WTC11 (cell line): ENCODE data around the gene C16orf54. TPM values are rescaled to one million over a fixed set of nuclear protein-coding genes. Genes with fewer than 3 reads are reported as not detected.

ENCODE experiments used
- ATAC-seq: fragments of 200-7000 bp; cut with Tn5 transposase; 2 replicates; pipeline ENCODE4 v1.10.0; 2021; ENCODE audit warnings: mild to moderate bottlenecking, moderate library complexity
- CTCF ChIA-PET: fragments of 300-600 bp; sonication (Branson Sonifier 250); formaldehyde crosslinking; loops from one replicate; lab custom pipeline; 2021; ENCODE audit warnings: antibody characterized with exemption; lab: Charles Lee
- POLR2A ChIA-PET: fragments of 350-600 bp; sonication (Branson Sonifier 250); formaldehyde crosslinking; loops from one replicate; lab custom pipeline; 2021; ENCODE audit warnings: antibody characterized with exemption; lab: Charles Lee
- DNase-seq: peaks from one replicate; pipeline ENCODE4 v3.0.0; 2021; ENCODE audit warnings: low spot score
- H3K27ac Mint-ChIP-seq: 2 replicates; pipeline ENCODE4 v1.8.0; 2021; ENCODE audit warnings: mixed read lengths
- H3K27me3 Mint-ChIP-seq: 2 replicates; pipeline ENCODE4 v1.8.0; 2021; ENCODE audit warnings: low read depth, mild to moderate bottlenecking, moderate library complexity, mixed read lengths
- H3K36me3 Mint-ChIP-seq: 2 replicates; pipeline ENCODE4 v1.8.0; 2021; ENCODE audit warnings: mixed read lengths
- H3K4me1 Mint-ChIP-seq: 2 replicates; pipeline ENCODE4 v1.8.0; 2022; ENCODE audit warnings: mixed read lengths
- H3K4me3 Mint-ChIP-seq: 2 replicates; pipeline ENCODE4 v1.8.0; 2021; ENCODE audit warnings: mild to moderate bottlenecking, moderate library complexity, mixed read lengths
- H3K9me3 Mint-ChIP-seq: 2 replicates; pipeline ENCODE4 v1.8.0; 2021; ENCODE audit warnings: mixed read lengths
- CBFB ChIP-seq: sonication (generic); formaldehyde crosslinking; IDR thresholded peaks from 2 replicates; pipeline ENCODE4 v1.8.1; 2022; ENCODE audit warnings: mild to moderate bottlenecking, low read depth, missing genetic modification reagents
- GABPB1 ChIP-seq: sonication (generic); formaldehyde crosslinking; IDR thresholded peaks from 2 replicates; pipeline ENCODE4 v1.8.1; 2023; ENCODE audit warnings: mild to moderate bottlenecking, missing genetic modification reagents
- GRHL2 ChIP-seq: fragments of 250-450 bp; sonication (Bioruptor Pico); IDR thresholded peaks from 2 replicates; pipeline ENCODE4 v1.8.0; 2022; ENCODE audit warnings: mild to moderate bottlenecking, moderate library complexity; ENCODE audit not compliant: insufficient replicate concordance, severe bottlenecking
- MXD4 ChIP-seq: fragments of 250-450 bp; sonication (Bioruptor Pico); IDR thresholded peaks from 2 replicates; pipeline ENCODE4 v1.8.0; 2021; ENCODE audit warnings: mild to moderate bottlenecking, moderate library complexity, borderline replicate concordance
- MYBL2 ChIP-seq: sonication (generic); formaldehyde crosslinking; IDR thresholded peaks from 2 replicates; pipeline ENCODE4 v1.8.1; 2023; ENCODE audit warnings: mild to moderate bottlenecking, moderate library complexity, missing genetic modification reagents
- NFATC4 ChIP-seq: fragments of 250-450 bp; sonication (Bioruptor Pico); IDR thresholded peaks from 2 replicates; pipeline ENCODE4 v1.9.0; 2021; ENCODE audit warnings: mild to moderate bottlenecking
- PRRX2 ChIP-seq: fragments of 250-450 bp; sonication (Bioruptor Pico); IDR thresholded peaks from 2 replicates; pipeline ENCODE4 v1.8.0; 2021; ENCODE audit warnings: mild to moderate bottlenecking
- SP1 ChIP-seq: sonication (generic); formaldehyde crosslinking; conservative IDR thresholded peaks from 2 replicates; pipeline ENCODE4 v1.8.1; 2022; ENCODE audit warnings: missing genetic modification reagents
- ZNF232 ChIP-seq: sonication (generic); formaldehyde crosslinking; IDR thresholded peaks from 2 replicates; pipeline ENCODE4 v1.8.0; 2022; ENCODE audit warnings: mild to moderate bottlenecking, missing genetic modification reagents
- ZNF317 ChIP-seq: sonication (generic); formaldehyde crosslinking; IDR thresholded peaks from 2 replicates; pipeline ENCODE4 v1.8.1; 2023; ENCODE audit warnings: low read depth, mild to moderate bottlenecking, moderate library complexity, missing genetic modification reagents, borderline replicate concordance
- ZNF416 ChIP-seq: fragments of 250-450 bp; sonication (Bioruptor Pico); IDR thresholded peaks from 2 replicates; pipeline ENCODE4 v1.9.0; 2021; ENCODE audit warnings: mild to moderate bottlenecking, inconsistent platforms
- ZNF423 ChIP-seq: fragments of 250-450 bp; sonication (Bioruptor Pico); IDR thresholded peaks from 2 replicates; pipeline ENCODE4 v2.1.2; 2022; ENCODE audit warnings: mild to moderate bottlenecking, moderate library complexity
- ZNF671 ChIP-seq: fragments of 250-450 bp; sonication (Bioruptor Pico); IDR thresholded peaks from 2 replicates; pipeline ENCODE4 v1.8.0; 2021; ENCODE audit warnings: mild to moderate bottlenecking
- total RNA-seq: library from RNA; stranded (reverse); gene quantifications from 3 replicates; pipeline ENCODE4 v1.2.3, GENCODE V29; 2021
- TF ChIP-seq, protein P1 (sequence below): fragments of 250-450 bp; sonication (Bioruptor Pico); IDR thresholded peaks from 2 replicates; pipeline ENCODE4 v1.9.0; 2021; ENCODE audit warnings: mild to moderate bottlenecking, borderline replicate concordance
- TF ChIP-seq, protein P2 (sequence below): fragments of 250-450 bp; sonication (Bioruptor Pico); IDR thresholded peaks from 2 replicates; pipeline ENCODE4 v2.1.2; 2022; ENCODE audit warnings: mild to moderate bottlenecking, moderate library complexity
- TF ChIP-seq, protein P3 (sequence below): sonication (generic); formaldehyde crosslinking; IDR thresholded peaks from 2 replicates; pipeline ENCODE4 v1.8.1; 2023; ENCODE audit warnings: mild to moderate bottlenecking, missing genetic modification reagents, moderate library complexity
- TF ChIP-seq, protein P4 (sequence below): sonication (generic); formaldehyde crosslinking; IDR thresholded peaks from 2 replicates; pipeline ENCODE4 v1.8.1; 2023; ENCODE audit warnings: mild to moderate bottlenecking, moderate library complexity, missing genetic modification reagents
- TF ChIP-seq, protein P5 (sequence below): fragments of 250-450 bp; sonication (Bioruptor Pico); IDR thresholded peaks from 2 replicates; pipeline ENCODE4 v1.9.0; 2021; ENCODE audit warnings: moderate library complexity, mild to moderate bottlenecking, inconsistent platforms, borderline replicate concordance
- TF ChIP-seq, protein P6 (sequence below): sonication (generic); formaldehyde crosslinking; IDR thresholded peaks from 2 replicates; pipeline ENCODE4 v1.8.1; 2023; ENCODE audit warnings: mild to moderate bottlenecking, missing genetic modification reagents
- TF ChIP-seq, protein P7 (sequence below): sonication (generic); formaldehyde crosslinking; IDR thresholded peaks from 2 replicates; pipeline ENCODE4 v1.8.0; 2023; ENCODE audit warnings: missing genetic modification reagents
- TF ChIP-seq, protein P8 (sequence below): sonication (generic); formaldehyde crosslinking; IDR thresholded peaks from 2 replicates; pipeline ENCODE4 v1.8.1; 2023; ENCODE audit warnings: mild to moderate bottlenecking, missing genetic modification reagents

C16orf54 gene
- total RNA-seq, 1 experiment from 2014 or later, result 0.09 TPM

DNA sequence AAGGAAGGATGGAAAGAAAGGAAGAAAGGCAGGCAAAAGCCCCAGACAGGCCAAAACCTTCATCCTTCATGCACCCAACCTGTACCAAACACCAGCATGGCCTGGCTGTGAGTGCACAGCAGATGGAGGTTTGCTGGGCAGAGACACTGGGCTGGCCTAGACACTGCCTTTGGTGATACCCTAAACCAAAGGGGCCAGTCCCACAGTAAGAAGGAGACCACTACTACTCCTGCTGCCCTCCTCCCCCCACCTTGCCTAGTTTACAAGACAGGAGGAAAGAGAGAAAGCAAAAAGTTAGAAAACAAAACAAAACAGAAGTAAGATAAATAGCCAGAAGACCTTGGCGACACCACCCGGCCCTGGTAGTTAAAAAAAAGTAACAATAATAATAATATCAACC lies 47.7 kb downstream of the C16orf54 start (continued):
- TF ChIP-seq, protein P1, sequence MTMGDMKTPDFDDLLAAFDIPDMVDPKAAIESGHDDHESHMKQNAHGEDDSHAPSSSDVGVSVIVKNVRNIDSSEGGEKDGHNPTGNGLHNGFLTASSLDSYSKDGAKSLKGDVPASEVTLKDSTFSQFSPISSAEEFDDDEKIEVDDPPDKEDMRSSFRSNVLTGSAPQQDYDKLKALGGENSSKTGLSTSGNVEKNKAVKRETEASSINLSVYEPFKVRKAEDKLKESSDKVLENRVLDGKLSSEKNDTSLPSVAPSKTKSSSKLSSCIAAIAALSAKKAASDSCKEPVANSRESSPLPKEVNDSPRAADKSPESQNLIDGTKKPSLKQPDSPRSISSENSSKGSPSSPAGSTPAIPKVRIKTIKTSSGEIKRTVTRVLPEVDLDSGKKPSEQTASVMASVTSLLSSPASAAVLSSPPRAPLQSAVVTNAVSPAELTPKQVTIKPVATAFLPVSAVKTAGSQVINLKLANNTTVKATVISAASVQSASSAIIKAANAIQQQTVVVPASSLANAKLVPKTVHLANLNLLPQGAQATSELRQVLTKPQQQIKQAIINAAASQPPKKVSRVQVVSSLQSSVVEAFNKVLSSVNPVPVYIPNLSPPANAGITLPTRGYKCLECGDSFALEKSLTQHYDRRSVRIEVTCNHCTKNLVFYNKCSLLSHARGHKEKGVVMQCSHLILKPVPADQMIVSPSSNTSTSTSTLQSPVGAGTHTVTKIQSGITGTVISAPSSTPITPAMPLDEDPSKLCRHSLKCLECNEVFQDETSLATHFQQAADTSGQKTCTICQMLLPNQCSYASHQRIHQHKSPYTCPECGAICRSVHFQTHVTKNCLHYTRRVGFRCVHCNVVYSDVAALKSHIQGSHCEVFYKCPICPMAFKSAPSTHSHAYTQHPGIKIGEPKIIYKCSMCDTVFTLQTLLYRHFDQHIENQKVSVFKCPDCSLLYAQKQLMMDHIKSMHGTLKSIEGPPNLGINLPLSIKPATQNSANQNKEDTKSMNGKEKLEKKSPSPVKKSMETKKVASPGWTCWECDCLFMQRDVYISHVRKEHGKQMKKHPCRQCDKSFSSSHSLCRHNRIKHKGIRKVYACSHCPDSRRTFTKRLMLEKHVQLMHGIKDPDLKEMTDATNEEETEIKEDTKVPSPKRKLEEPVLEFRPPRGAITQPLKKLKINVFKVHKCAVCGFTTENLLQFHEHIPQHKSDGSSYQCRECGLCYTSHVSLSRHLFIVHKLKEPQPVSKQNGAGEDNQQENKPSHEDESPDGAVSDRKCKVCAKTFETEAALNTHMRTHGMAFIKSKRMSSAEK (CRISPR knock-in tag), result no peak
- TF ChIP-seq CBFB (CRISPR knock-in tag), result no peak
- TF ChIP-seq ZNF423 (CRISPR knock-in tag), result no peak
- TF ChIP-seq, protein P2, sequence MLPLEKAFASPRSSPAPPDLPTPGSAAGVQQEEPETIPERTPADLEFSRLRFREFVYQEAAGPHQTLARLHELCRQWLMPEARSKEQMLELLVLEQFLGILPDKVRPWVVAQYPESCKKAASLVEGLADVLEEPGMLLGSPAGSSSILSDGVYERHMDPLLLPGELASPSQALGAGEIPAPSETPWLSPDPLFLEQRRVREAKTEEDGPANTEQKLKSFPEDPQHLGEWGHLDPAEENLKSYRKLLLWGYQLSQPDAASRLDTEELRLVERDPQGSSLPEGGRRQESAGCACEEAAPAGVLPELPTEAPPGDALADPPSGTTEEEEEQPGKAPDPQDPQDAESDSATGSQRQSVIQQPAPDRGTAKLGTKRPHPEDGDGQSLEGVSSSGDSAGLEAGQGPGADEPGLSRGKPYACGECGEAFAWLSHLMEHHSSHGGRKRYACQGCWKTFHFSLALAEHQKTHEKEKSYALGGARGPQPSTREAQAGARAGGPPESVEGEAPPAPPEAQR (CRISPR knock-in tag), result no peak
- no peak for TF ChIP-seq MYBL2 (CRISPR knock-in tag)
- TF ChIP-seq ZNF416 (CRISPR knock-in tag), result no peak
- no peak for TF ChIP-seq ZNF232 (CRISPR knock-in tag)

DNA sequence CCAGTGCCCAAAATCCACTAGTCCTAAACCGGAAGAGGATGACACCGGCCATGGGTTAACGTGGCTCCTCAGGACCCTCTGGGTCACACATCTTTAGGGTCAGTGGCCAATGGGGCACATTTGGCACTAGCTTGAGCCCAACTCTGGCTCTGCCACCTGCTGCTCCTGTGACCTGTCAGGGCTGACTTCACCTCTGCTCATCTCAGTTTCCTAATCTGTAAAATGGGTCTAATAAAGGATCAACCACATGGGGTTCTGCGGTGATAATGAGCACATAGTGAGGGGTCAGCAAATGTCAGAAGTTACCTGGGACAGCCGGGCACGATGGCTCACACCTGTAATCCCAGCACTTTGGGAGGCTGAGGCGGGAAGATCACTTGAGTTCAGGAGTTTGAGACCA lies 48.4 kb downstream of the C16orf54 start:
- POLR2A ChIA-PET, result no interaction called here
- TF ChIP-seq, protein P3, sequence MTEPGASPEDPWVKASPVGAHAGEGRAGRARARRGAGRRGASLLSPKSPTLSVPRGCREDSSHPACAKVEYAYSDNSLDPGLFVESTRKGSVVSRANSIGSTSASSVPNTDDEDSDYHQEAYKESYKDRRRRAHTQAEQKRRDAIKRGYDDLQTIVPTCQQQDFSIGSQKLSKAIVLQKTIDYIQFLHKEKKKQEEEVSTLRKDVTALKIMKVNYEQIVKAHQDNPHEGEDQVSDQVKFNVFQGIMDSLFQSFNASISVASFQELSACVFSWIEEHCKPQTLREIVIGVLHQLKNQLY (CRISPR knock-in tag), result no peak
- peaks cover 12% of the 10 kb centered on the region for H3K9me3 Mint-ChIP-seq
- H3K4me3 Mint-ChIP-seq, result no peak overlapping the region
- no peak for DNase-seq
- H3K36me3 Mint-ChIP-seq, result peaks cover 30% of the 10 kb centered on the region
- H3K4me1 Mint-ChIP-seq, result peaks cover 32% of the 10 kb centered on the region
- no peak for ATAC-seq
- CTCF ChIA-PET, result interaction anchor here (1.5 to 5.3 kb wide), 2 partner anchors 8 to 358 kb away, joined by 3 to 73 read pairs; no protein-coding TSS in a partner anchor
- H3K27me3 Mint-ChIP-seq, result no peaks in the 10 kb centered on the region
- no peak overlapping the region for H3K27ac Mint-ChIP-seq

DNA sequence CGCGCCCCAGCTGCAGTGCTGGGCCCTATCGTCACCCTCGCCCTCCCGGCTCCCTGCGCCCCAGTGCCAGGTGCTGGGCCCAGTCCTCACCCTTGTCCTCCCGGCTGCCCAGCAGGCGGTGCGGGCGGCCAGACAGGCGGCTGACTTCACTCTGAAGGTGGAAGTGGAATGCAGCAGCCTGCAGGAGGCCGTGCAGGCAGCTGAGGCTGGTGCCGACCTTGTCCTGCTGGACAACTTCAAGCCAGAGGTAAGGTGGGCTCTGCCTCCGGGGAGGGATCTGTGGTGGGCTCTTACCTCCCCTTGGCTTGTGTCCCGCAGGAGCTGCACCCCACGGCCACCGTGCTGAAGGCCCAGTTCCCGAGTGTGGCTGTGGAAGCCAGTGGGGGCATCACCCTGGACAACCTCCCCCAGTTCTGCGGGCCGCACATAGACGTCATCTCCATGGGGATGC lies 48.9 kb downstream of the C16orf54 start:
- Mint-ChIP-seq H3K36me3 (peaks cover 30% of the 10 kb centered on the region), H3K9me3 (peaks cover 12% of the 10 kb centered on the region), H3K4me3 (no peak overlapping the region), H3K4me1 (peaks cover 27% of the 10 kb centered on the region), H3K27ac (no peak overlapping the region), H3K27me3 (no peaks in the 10 kb centered on the region)
- DNase-seq (no peak), ATAC-seq (no peak)
- POLR2A ChIA-PET, result no interaction called here
- CTCF ChIA-PET, result interaction anchor here (1.5 kb wide), 1 partner anchor 358 kb away, joined by 3 read pairs; no protein-coding TSS in a partner anchor
- TF ChIP-seq, protein P4, sequence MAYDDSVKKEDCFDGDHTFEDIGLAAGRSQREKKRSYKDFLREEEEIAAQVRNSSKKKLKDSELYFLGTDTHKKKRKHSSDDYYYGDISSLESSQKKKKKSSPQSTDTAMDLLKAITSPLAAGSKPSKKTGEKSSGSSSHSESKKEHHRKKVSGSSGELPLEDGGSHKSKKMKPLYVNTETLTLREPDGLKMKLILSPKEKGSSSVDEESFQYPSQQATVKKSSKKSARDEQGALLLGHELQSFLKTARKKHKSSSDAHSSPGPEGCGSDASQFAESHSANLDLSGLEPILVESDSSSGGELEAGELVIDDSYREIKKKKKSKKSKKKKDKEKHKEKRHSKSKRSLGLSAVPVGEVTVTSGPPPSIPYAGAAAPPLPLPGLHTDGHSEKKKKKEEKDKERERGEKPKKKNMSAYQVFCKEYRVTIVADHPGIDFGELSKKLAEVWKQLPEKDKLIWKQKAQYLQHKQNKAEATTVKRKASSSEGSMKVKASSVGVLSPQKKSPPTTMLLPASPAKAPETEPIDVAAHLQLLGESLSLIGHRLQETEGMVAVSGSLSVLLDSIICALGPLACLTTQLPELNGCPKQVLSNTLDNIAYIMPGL (CRISPR knock-in tag), result no peak
- TF ChIP-seq MXD4 (CRISPR knock-in tag) (no peak), PRRX2 (CRISPR knock-in tag) (no peak), ZNF317 (no peak), NFATC4 (CRISPR knock-in tag) (no peak), GABPB1 (CRISPR knock-in tag) (no peak), GRHL2 (CRISPR knock-in tag) (no peak), ZNF671 (CRISPR knock-in tag) (no peak), SP1 (no peak)
- TF ChIP-seq, protein P5, sequence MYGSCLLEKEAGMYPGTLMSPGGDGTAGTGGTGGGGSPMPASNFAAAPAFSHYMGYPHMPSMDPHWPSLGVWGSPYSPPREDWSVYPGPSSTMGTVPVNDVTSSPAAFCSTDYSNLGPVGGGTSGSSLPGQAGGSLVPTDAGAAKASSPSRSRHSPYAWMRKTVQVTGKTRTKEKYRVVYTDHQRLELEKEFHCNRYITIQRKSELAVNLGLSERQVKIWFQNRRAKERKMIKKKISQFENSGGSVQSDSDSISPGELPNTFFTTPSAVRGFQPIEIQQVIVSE, result no peak
- TF ChIP-seq, protein P6, sequence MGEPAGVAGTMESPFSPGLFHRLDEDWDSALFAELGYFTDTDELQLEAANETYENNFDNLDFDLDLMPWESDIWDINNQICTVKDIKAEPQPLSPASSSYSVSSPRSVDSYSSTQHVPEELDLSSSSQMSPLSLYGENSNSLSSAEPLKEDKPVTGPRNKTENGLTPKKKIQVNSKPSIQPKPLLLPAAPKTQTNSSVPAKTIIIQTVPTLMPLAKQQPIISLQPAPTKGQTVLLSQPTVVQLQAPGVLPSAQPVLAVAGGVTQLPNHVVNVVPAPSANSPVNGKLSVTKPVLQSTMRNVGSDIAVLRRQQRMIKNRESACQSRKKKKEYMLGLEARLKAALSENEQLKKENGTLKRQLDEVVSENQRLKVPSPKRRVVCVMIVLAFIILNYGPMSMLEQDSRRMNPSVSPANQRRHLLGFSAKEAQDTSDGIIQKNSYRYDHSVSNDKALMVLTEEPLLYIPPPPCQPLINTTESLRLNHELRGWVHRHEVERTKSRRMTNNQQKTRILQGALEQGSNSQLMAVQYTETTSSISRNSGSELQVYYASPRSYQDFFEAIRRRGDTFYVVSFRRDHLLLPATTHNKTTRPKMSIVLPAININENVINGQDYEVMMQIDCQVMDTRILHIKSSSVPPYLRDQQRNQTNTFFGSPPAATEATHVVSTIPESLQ, result no peak
- TF ChIP-seq, protein P7, sequence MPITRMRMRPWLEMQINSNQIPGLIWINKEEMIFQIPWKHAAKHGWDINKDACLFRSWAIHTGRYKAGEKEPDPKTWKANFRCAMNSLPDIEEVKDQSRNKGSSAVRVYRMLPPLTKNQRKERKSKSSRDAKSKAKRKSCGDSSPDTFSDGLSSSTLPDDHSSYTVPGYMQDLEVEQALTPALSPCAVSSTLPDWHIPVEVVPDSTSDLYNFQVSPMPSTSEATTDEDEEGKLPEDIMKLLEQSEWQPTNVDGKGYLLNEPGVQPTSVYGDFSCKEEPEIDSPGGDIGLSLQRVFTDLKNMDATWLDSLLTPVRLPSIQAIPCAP (CRISPR knock-in tag), result no peak
- TF ChIP-seq, protein P8, sequence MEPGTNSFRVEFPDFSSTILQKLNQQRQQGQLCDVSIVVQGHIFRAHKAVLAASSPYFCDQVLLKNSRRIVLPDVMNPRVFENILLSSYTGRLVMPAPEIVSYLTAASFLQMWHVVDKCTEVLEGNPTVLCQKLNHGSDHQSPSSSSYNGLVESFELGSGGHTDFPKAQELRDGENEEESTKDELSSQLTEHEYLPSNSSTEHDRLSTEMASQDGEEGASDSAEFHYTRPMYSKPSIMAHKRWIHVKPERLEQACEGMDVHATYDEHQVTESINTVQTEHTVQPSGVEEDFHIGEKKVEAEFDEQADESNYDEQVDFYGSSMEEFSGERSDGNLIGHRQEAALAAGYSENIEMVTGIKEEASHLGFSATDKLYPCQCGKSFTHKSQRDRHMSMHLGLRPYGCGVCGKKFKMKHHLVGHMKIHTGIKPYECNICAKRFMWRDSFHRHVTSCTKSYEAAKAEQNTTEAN (CRISPR knock-in tag), result no peak
